GM19023 (cell line): ENCODE data around the gene ANO2.

Experiments used
- ATAC-seq: cut with Tn5 transposase; IDR thresholded peaks from one replicate; pipeline ENCODE4 v1.9.1; 2021; ENCODE audit warnings: mild to moderate bottlenecking, moderate library complexity; ENCODE audit not compliant: unreplicated experiment

ANO2 gene

DNA sequence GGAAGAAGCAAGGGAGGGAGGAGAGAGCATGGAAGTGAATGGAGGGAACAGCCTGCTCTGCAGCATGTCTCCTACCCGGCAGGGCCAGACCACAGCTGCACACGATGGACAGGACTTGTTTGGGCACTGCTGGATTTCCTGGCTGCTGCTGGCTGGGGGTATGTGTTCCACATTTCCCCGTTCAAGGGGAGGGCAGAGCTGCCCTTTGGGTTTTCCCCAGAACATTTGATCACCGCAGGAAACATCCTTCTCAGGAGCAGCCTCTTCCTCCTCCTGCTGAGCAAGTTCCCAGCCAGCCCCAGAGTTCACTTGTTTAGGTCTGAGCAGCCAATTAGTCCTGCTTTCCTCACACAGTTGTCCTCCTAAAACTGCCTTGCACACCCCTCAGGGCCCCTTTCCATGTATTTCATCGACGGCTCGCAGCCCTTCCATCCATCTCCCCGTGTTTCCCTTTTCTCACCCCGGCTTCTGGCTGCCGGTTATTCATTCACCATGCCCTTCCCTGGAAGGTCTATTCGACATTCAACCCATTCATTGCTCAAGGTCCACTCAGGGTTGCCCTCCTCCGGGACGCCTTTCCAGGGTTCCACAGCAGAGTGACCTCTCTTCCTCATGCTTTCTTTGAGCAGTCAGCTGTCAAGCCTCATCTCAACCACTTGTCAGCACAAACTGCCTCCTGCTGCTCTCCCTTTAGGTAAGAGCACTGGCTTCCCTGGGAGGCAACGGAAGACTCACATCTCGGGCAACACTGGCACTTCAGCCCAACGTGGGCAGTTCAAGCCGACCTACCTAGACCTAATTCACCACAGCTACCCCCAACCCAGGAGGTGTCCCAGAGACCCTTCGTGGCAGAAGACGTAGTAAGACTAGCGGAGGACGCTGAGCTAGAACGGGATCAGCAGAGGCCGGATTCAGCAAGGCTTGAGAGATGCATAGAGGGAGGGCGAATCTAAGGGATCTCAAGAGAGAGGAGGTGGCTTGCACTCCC, 20.1 kb upstream of the ANO2 start:
- no peak for ATAC-seq

DNA sequence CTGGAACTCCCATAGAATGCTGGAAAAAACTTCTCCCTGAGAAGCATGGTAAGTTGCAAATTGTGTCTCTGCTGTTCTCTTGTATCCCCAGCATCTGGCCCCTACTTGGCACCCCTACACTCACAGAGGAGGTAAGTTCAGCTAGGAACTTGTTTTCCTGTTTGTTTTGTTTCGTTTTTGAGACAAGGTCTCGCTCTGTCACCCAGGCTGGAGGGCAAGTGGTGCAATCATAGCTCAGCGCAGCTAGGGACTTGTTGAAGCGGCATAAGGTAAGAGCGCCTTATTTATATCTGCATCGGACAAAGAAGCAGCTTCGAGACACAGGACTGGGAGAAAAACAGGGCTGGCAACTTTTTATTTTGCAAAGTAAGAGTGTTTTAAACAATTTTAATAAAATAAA, 18.5 kb upstream of the ANO2 start:
- no peak for ATAC-seq

DNA sequence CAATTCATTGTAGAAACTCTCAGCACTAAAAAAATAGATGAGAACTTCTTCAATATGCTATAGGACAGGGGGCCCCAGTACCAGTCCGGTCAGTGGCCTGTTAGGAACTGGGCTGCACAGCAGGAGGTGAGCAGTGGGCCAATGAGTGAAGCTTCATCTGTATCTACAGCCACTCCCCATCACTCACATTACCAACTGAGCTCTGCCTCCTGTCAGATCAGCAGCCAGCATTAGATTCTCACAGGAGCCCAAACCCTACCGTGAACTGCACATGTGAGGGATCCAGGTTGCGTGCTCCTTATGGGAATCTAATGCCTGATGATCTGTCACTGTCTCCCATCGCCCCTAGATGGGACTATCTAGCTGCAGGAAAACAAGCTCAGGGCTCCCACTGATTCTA, 15.7 kb upstream of the ANO2 start:
- no peak for ATAC-seq

DNA sequence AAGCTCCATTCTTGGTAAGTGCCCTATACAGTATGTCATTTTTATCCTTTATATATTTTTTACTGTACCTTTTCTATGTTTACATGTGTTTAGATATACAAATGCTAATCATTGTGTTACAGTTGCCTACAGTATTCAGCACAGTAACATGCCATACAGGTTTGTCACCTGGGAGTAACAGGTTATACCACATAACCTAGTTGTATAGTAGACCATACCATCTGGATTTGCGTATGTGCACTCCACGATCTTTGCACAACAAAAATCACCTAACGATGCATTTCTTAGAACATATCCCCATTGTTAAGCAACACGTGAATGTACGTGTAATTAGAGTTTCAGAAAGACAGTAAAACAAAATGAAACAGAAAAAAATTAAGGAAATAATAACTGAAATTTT, 11.9 kb upstream of the ANO2 start:
- no peak for ATAC-seq

DNA sequence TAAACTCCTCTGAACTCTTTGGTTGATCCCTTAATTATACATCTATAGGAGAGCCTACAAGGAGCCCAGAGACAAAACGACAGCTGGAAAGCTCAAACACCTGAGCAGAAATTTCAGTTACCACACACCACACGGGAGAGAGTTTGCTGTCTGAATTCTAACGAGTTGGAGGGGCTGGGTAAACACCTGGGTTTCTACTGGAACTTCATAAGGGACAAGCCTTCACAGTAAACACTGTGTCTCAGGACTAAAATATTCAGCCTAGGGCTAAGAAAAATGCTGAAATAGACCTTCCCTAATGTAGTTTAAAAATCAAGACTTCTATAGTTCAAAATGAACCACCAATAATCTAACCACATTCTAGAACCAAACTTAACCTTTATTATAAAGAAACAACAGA, 9.6 kb upstream of the ANO2 start:
- no peak for ATAC-seq

DNA sequence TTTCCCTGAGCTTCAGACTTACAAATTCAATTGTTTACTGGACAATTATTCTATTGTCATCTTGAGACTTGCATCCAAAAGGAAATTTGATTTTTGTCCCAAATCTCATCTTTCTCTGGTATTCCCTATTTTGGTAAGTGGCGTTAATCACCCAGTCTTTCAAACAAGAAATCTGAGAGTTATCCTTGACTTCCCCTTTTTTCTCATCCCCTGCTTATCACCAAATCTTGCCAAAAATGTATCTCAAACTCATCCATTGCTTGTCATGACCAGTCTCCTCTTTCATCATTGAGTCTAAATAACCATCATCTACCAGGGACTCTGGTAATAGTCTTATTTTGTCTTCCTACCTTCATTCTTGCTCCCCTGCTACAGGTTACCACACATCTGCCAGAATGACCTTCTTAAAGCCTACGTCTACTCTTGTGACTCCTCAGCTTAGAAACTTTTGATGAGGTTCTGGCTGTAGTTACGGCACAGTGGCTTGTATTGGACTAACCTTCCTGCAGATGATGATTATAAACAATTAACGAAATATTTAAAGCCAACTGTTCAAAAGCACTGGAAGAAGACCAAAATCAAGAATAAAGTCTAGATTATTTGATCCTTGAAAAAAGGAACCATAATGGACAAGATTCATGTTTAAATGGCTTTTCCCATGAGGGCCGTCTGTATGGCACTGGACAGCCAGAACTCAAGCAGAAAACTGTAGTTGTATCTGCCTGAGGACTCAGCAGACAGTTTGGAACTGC, 9.0 kb upstream of the ANO2 start:
- no peak for ATAC-seq

DNA sequence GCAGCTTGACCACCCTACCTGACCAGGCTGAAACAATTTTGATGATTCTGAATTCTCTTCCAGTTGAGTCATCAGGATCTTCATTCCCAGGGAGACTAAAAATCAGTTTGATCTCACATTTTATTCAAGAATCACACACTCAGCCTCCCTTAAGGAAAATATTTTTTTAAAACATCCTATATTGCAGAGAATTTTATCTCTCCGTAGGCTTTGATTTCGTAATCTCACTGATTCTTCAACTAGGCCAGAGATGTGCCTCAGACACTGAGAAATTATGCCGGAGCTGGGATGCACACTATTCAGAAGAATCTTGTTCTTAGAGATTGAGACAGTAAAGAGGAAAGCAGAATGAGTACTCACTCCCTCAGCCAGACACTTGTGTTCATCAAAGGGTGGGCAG, 7.0 kb upstream of the ANO2 start:
- ATAC-seq: no peak

DNA sequence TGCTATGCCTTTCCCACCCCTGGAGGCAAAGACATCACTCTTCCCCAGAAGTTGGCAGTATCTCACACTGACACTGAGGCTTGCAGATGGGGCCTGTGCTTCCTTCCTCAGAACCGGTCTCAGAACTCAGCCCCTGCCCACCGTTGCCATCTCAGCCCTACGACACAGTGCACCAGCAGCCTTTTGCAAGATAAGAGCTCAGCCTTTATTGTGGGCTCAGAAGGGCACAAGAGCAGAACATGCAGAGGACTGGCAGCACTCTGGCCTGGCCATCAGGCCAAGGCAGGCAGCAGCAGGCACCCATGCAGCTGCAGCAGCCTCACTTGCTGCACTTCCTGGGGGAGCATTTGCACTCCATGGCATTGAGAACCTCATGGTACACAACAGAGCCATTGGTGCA, 3.6 kb upstream of the ANO2 start:
- ATAC-seq: no peak

DNA sequence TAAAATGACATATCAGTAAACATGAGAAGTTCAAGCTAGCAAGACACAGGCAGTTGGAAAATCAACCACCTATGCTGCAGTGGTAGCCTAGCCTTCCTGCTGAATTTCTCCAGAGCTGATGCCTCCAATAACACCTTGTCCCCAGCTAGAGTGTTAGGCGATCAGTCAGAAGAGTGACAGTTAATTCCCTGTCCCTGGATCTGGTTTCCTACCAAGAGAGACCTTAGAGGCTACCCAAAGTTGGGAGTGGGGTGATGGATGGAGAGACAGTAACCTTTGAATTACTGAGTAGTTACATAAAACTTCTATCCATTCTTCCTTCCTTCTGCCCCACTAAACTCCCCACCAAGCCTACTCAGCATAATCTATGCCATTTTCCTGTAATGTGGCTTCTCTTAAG, 1.9 kb upstream of the ANO2 start:
- ATAC-seq: no peak

DNA sequence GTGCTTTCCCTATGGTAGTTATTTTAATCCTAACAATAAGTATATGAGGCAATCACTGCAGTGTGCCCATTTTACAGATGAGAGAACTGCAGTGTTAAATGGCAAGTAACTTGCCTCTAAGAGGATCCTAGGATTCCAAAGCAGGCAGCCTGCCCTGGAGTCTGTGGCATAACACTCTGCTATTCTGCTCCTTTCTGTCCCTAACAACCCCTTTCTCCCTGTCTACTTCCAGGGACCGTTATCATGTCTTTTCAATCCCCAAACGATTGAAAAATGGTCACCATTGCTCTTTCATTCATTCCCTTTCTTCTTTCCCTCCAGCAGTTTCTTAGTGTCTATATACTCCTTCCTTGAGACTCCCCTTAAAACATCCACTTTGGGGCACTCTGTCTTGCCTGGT, 1.3 kb upstream of the ANO2 start:
- no peak for ATAC-seq

DNA sequence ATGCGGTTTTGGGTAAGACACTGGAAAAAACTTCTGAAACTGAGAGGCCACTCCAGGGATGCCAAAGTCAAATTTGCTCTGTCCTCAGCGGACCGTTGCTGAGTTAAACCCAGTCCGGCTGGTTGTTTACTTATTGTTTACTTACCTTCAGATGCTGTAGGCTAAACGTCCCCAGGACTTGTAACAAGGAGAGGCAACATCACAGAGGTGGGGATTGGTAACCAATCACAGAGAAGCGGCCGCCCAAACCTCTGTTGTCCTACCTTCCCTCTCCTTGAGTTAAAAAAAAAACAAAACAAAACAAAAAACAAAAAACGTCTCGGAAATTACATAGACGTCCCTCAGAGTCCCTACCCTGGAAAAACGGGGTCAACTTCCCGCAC, 380 bp downstream of the ANO2 start:
- ATAC-seq: no peak

DNA sequence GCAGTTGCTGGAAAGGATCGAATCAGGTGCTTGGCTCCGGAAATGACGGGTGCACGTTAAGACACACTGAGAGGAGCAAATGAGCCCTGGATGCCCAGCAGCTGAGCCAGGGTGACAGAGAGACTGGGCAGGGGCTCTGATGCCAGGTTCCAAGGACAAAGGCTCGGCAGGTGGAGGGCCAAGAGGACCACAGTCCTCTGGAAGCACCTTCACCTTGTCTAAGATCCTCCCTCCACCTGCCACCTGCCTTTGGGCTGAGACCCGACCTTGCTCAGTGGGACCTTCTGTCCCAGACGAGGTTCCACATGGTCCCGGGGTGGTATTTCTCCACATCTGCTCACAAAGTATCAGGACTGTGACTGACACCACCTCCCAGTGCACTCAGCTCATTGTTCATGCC, 1.0 kb downstream of the ANO2 start:
- no peak for ATAC-seq

DNA sequence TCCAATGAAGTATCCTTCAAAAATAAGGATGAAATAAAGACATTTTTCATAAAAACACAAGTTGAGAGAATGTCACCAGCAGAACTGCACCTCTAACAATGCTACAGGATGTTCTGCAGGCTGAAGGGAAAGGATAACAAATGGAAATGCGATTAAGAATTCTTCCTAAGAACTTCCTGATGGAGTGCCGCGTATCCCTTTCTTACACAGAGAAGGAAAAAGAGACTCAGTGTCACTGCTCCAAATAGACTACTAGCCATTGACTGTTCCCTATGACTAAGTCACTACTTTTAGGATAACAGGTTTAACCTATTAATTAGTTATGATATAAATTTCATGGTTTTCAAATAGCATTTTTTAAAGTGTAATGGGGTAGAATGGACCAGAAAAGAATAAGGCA, 3.2 kb downstream of the ANO2 start:
- ATAC-seq: no peak

DNA sequence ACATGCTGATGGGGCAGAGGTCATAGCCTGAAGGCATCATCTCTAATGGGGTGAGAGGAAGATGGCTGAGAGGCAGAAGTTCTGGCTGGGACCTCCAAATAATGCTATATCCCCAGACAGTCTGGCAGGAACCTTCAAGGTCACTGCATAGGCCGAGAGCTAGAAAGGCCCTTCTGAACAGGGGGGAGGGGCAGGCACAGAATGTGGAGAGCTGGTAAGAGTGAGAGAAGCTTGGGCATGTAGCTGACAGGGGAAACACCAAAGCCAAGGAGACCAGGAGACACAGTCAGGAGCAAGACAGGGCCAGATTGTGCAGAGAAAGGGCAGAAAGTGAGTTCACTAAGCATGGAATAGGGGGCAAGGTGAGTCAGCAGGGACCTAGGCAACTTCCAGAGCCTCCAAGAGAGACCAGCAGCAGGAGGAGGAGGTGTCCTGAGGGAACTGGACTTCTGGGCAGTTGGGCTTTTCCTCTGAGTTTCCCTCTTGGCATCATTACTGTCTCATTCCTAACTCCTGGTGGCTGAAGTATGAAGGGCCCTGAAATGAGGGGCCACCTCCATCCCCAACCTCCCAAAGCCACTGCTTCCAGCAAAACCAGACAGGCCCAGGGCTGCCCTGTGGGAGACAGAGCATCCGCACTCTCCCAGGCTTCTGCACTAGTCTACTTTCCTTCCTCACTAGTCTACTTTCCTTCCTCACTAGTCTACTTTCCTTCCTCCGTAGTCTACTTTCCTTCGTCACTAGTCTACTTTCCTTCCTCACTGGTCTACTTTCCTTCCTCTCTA, 17.1 kb downstream of the ANO2 start:
- no peak for ATAC-seq

DNA sequence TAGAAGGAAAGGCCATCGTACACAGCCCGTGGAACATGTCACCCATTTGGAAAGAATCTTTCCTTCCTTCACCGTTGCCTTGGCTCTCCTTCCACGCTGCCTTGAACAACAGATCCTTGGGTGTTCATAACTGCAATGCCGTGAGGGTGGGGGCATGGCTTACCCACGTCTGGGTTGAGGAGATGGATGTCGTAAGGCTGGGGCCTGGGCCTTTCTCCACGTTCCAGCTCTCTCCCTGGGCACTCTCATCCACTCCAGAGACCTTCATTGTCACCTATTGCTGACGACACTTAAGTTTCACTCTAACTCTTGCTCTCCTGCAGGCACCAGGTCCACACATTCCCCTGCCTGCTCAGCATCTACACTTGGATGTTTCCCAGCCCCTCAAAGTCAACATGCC, 19.4 kb downstream of the ANO2 start:
- no peak for ATAC-seq

DNA sequence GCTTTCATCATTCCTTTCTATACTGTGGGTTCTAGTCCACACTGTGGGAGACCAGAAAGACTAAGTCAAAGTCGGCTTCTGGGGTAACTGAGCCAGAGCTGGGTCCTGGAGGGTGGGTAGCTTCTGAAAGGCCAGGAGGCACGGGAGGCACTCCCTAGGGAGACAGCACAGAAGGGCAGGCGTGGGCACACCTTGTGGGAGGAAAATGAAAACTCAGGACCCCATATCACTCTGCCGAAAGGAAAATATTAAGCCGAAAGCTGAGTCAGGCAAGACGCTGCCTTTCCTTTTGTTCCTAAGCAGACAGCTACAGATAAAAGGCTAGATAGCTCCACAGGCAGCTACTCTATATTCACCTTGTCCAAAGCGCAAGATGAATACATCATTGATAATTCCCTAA, 20.7 kb downstream of the ANO2 start:
- no peak for ATAC-seq

DNA sequence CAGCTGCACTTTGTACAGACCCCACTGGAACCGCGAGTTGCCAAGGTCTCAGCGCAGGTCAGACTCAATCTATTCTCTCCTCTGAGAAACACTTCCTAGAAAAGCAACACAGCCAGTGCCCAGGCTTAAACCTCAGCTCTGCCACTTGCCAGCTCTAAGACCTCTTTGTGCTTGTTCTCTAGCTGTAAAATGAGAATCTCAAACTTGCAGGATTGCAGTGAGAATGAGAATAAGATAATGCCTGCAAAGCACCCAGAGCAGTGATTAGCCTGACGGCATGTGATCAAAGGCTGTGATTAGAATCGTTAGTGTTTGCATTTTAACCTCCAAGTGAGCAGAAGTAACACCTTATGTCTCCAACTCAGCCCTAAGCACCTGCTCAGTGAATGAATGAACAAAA, 21.3 kb downstream of the ANO2 start:
- ATAC-seq: no peak

DNA sequence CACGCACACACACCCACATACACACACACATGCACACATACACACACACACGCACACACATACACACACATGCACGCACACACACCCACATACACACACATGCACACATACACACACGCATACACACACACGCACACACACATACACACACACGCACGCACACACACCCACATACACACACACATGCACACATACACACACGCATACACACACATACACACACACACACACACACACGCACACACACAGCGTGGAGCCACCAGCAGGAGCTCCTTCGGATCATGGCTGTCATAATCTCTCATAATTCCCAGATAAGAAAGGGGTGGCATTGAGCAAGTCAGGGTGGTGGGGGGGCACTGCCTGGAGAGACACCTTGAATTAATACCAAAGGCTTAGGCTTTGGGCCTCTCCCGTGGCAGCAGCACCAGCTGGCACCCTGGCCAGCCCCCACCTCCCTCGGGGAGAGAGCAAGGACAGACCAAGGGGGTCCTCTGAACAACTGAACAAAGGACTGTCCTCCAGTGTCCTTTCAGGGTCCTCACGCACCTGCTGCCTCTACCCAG, 21.9 kb downstream of the ANO2 start:
- ATAC-seq: no peak

DNA sequence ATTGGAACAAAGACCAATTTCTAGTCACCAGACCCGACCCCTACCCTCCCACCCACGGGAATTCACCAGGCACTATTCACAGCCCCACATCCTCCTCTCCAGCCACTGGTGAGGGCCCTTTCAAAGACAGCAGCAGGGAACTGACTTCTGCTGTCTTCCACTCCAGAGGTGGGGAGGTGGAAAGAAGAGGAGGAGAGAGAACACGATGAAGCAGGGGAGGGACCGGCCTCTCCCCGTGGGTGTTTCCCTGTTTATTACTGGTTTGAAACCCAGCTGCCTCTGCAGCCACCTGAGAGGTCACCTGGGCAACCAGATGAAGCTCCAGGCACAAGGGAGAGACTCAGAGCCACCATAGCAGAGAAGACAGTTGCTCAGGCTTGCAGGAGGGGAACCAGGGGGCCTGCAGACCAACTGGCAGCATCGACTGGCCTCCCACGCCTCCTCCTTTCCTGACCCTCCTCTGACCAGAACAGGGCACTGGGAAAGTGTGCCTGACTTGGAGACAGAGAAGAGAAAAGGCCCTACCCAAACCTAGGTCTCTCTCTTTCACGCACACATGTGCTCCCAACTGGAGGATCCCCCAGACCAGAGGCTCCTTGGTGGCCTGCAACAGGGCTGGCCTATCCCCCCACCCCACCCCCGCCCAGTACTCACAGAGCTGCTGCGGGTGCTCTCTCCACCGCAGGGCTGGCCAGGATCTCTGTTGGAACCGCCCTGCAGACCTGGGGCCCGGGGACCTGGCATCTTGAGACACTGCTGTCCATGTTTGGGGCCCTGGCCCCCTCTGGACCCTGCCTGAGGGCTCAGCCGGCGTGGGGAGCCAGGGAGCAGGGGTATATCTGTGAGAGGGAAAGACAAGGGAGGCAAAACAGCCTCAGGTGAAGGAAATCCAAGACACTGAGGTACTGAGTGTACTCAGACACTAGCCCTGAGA, 22.8 kb downstream of the ANO2 start:
- no peak for ATAC-seq
